Measurements from ENCODE around the gene SPRED2.

Gene SPRED2

DNA sequence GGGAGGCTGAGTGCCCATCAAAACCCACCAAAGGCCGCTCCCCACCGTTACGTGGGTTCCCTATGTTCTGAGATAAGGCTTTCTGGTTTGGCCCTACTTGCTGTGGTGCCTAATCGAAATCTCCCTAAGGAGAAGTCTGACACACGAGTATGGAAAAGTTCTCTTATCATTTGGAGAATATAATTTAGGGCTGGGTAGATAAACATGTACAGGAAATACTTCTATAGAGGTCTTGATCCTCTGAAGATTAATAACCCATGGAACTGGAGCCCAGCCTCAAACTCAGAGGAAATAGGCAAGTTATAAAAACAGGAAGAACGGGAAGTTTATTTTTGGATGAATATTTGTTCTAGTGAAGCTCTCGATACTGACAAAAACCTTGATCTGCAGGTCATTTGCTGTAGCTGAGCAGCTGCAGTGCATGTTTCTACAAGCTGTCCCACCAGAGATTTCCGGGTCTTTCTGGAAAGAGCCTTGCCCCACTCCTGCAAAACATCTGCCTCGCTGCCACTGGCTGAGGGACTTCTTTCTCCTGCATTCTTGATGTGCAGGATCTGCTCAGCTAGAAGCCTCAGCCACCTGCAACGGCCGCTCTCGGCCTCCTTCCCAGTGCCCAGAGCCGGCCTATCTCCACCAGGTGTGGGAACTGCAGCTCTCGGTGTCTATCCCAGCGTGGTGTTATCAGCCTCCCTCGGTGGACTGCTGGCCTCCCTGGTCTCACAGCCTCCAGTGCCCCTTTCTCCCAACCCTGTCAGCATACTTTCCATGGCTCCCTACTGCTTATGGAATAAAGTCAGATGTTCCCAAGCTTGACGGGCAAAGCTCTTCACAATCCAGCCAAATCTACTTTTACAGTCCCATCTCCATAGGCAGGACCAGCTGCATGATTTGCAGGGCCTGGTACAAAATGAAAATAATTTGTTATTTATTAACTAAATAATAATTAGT is 48.6 kb downstream of the SPRED2 start:
- no peak for DNase-seq

DNA sequence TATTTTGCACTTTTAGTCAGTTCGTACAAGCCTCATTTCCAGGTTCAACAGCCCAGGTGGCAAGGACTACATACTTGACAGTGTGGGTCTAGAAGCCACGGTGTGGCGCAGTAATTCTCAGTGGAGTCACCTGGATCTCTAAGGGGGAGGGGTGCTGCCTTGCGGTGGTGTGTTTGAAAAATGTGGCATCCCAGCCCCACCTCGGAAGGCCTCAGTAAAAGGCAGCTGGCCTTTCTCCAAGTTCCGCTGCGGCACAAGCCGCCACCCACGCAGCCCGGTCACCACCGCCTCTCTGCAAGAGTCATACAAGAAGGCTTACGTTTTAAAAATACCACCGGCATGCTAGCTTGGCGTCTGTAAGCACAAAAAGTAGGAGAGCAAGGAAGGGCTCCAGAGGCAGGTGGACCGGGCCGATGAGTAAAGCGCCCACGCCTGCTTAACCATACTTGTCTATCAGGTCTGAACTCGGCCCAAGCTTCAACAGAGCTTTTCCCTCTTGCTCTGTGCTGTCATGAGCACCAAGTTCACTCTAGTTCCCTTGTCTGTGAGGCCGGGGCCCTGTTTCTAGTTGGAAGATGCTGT is 49.5 kb downstream of the SPRED2 start:
- peak; percentile 70 for DNase-seq

GRCh38 chr2:65382323-65382722 is 50.1 kb downstream of the SPRED2 start:
- DNase-seq, result no peak

DNA sequence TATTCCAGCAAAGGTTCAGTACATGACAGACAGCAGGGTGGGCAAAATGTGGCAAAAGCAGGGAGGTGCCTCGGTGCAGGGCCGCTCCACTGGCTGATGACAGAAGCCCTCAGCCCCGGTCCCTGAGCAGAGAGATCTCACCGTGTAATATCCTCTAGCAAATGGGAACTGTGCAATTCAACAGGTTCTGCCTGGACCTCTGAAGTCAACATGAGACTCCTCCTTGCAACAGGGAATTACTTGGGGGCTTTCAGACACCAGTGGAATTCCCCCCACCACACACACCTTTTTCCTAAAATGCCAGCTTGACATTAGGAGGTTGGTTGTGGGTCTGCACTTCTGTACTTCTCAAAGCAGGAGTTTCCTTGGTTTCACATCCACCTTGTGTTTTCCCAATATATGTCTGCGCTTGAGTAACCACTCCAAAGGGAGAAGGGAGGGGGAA is 50.8 kb downstream of the SPRED2 start:
- DNase-seq, result no peak

DNA sequence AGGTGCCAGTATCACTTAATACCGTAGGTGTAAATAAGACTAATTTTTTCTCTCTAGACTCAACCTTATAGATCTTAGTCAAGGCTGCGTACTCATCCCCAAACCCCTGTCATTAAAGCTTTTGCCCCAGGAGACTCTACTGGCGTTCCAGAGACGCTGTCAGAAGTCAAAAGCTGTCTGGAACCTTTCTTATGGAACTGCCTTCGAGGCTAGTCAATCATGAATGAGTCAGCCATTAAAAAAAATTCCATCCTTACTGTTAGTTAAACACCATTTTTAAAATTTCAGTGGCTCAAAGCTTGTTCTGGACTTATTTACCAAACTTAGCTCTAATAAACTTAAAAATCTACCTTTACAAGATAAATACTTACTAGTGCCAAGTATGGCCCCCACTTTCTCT is 52.1 kb downstream of the SPRED2 start:
- no peak for DNase-seq

GRCh38 chr2:65379721-65380171 is 52.7 kb downstream of the SPRED2 start:
- no peak for DNase-seq

- DNase-seq, result no peak
Measured at GRCh38 chr2:65379223-65379622, 53.2 kb downstream of the SPRED2 start.

DNA sequence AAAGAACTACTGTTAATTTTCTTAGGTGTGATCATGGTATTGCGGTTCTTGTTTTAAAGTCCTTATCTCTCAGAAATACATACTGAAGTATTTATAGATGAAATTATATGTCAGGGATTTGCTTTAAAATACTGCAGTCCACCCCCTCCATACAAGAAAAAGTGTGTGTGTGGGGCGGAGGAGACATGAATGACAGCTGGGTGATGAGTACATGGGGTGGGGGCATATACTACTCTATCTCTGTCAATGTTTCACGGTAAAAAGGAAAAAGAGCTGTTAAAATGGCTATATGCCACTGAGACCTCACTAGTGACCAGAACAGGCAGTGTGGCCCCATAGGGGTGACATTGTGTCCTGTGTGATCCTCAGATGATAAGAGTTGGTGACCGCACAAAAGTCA is 54.1 kb downstream of the SPRED2 start:
- DNase-seq, result no peak

DNA sequence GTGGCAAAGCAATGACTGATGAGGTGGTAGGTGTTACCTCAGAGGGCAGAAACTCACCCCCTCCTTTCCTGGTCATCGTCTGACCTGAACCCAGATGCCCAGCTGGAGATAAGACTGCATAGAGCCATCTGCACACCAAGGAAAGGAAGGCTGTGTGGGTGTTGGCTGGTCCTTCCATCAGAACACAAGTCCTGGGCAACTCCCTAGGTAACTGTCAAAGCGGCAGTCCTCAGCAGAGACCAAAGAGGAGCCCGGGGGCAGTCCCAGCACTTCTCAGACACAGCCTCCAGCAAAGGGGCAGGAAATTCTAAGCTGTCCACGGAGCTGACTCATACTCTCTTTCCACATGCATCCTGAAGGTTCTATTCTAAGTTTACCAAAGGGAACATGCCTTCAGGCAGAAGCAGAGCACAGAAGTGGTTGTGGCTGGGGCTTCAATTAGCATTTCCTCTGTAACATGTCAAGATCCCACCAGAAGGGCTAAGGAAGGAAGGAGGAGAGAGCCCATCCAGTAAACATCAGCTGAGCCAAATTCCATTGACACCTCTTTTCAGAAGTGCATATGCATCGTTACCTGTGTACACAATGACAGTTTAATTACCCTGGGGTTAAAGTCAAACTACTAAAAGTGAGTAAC is 54.7 kb downstream of the SPRED2 start:
- DNase-seq, result peak; percentile 28

- no peak for DNase-seq
Measured at GRCh38 chr2:65375723-65376122, 56.7 kb downstream of the SPRED2 start.

DNA sequence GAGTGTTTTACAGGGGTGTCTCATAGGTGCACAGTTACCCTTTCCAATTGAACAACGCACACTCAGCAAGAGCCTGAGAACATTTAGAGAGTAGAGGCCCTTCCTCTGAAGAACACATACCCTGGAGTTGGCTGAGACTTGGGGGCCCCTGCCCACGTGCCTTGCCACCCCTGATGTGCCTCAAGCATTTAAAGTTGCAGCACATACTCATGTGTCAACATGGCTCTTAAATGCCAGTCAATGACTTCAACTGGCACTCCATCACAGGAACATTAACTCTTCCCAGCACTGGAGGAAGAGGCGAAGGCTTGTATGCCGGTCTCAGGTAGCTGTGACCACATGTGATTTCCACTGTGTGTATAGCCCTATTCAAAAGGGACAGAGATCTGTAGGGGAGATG is 57.4 kb downstream of the SPRED2 start:
- no peak for DNase-seq

DNA sequence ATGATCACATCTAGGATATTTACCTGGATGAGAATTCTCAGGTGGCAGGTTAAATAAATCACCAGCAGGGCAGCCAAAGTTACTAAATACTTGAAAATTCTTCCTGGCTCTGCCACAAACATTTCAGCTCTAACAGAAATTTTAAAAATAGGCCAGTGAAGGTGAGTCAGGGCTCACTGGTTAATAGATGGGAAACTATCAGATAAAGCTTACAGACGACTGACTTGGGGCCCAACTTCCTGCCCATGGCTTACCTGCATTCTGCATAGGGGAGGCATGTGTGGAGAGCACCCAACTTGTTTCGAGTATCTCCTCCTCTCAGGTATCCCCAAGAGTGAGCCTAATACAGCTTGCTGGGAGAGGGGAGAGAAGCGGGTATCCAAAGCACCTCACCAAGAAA is 57.8 kb downstream of the SPRED2 start:
- DNase-seq, result no peak

GRCh38 chr2:65373365-65373918 is 59.0 kb downstream of the SPRED2 start:
- no peak for DNase-seq

DNA sequence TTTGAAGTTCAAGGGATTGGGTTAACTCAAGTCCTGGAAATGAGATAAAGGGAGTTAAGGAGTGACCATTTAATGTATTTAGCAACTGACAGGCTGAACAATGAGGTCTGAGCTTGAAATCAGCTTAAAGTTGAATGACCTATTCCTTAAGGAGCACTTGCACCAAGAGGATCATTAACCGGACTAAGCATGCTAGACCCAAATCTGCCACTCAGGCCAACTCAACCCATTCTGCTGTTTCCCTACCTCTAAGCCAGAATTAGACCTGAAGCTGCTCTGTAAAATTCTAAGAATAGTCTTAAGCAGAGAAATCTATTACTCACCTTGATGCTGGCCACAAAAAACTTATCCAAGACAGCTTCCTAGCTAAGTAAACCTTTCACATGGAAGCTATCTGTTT is 59.8 kb downstream of the SPRED2 start:
- no peak for DNase-seq

GRCh38 chr2:65371074-65371434 is 61.3 kb downstream of the SPRED2 start:
- DNase-seq, result no peak

GRCh38 chr2:65370387-65371073 is 61.9 kb downstream of the SPRED2 start:
- DNase-seq, result no peak

DNA sequence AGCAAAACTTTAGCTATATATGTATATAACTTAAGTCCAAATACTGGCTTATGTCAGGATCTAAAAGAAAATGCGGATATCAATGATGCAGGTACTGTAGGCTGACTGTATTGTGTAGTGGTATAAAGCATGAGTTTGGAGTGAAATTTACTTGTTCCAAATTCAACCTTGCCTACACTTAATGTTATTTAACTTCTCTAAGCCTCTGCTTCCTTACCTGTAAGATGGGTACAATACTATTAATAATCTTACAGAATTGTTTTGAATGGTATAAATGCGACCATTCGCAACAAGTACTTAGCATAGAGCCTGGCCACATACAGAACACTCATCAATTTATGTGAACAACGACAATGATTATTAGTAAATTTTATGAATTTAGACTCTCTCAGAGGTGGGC is 62.4 kb downstream of the SPRED2 start:
- no peak for DNase-seq

DNA sequence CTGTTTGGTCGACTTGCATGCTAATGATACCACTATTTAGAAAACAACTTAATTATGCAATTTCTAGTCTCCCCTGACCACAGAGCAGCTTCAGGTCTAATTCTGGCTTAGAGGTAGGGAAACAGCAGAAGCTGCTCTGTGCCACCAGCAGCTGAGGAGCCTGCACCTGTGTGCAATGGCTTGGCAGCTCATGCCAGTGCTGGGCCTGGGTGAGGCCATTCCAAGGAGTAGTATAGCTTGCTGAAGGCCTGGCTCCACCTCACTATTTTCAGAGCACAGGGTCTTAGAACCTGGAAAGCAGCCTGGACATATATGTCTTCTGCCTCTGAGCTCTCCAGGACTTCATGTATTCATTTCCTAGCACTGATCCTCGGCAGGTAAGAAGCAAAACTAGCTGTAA is 62.8 kb downstream of the SPRED2 start:
- no peak for DNase-seq

GRCh38 chr2:65368468-65368867 is 63.9 kb downstream of the SPRED2 start:
- no peak for DNase-seq

DNA sequence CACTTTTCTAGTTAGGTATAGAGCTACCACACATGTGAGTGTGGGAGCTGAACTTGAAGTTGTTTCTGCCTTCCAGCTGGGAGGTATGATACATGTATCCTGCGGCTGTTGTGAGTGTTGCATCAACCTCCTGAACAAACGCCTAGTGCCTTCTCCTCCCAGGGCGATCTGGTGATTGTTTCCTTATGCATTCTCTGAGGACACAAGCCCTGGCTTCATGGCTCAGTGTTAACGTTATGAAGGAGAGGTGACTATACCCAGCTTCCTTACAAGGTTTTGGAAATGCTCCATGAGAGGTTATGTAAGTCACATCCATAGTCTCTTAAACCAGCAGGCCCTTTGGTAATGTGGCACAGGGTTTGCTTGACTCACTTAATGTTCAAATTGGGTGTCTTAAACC is 64.9 kb downstream of the SPRED2 start:
- no peak for DNase-seq

- peak; percentile 43 for DNase-seq
Measured at GRCh38 chr2:65366595-65367125, 65.7 kb downstream of the SPRED2 start.

- no peak for DNase-seq
Measured at GRCh38 chr2:65364986-65365733, 67.2 kb downstream of the SPRED2 start.
